HCT116 (cell line): ENCODE measurements around the gene TRAPPC13.

Experiments
- EGR1 ChIP-seq: IDR thresholded peaks from 2 replicates; pipeline ENCODE4 v1.6.1; 2012; ENCODE audit warnings: low read depth
- EZH2 ChIP-seq: fragments of 200-600 bp; sonication (generic); IDR thresholded peaks from 2 replicates; pipeline ENCODE4 v1.6.1; 2017; ENCODE audit warnings: antibody characterized with exemption, mixed run types
- MAX ChIP-seq: IDR thresholded peaks from 2 replicates; pipeline ENCODE4 v1.6.1; 2012
- POLR2A ChIP-seq: IDR thresholded peaks from 2 replicates; pipeline ENCODE4 v1.7.0; 2011; ENCODE audit warnings: borderline replicate concordance; ENCODE audit not compliant: insufficient read depth, insufficient read length; ENCODE audit errors: extremely low read depth
- POLR2AphosphoS5 ChIP-seq: IDR thresholded peaks from 2 replicates; pipeline ENCODE4 v1.6.1; 2011; ENCODE audit warnings: mild to moderate bottlenecking, low read depth, low read length, moderate library complexity
- RAD21 ChIP-seq: IDR thresholded peaks from 2 replicates; pipeline ENCODE4 v1.6.1; 2012; ENCODE audit warnings: low read depth, mild to moderate bottlenecking
- SRF ChIP-seq: IDR thresholded peaks from 2 replicates; pipeline ENCODE4 v1.6.1; 2012; ENCODE audit warnings: low read depth
- YY1 ChIP-seq: IDR thresholded peaks from 2 replicates; pipeline ENCODE4 v1.6.1; 2011; ENCODE audit warnings: low read length, low read depth, moderate library complexity, mild to moderate bottlenecking; ENCODE audit not compliant: insufficient replicate concordance; ENCODE audit errors: extremely low read depth
- TF ChIP-seq, protein P1 (sequence below), 3 experiments: fragments of 200-600 bp in 1 of 3; sonication (generic) in 1 of 3; IDR thresholded peaks in 2 of 3; conservative IDR thresholded peaks in 1 of 3; 2 replicates each; pipeline ENCODE4 v1.5.1; 2012 to 2017; ENCODE audit warnings: low read depth in 2 of 3, low read length in 2 of 3, antibody characterized with exemption in 1 of 3, borderline replicate concordance in 1 of 3, control low read depth in 1 of 3, mild to moderate bottlenecking in 1 of 3, mixed read lengths in 1 of 3, mixed run types in 1 of 3, moderate library complexity in 1 of 3; ENCODE audit not compliant: insufficient read depth in 1 of 3
- TF ChIP-seq, protein P2 (sequence below): IDR thresholded peaks from 2 replicates; pipeline ENCODE4 v1.6.1; 2012; ENCODE audit warnings: low read depth

DNA sequence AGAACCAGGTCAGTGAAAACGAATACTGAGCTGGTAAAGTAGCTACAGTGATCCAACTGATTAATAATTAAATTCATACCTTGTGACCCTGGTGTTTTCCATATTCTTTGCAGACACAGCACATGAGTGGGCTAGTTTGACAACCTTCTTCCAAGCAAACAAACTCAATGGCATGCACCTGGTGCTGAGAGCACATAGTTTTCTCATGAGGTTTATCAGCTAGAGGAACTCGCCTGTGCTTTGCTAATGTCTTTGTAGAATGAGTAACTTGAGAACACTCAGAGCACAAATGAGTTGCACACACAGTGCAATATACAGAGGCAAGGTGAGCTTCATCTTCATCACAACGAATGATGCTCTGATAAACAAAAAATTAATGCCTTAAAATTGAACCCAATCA, 13.3 kb upstream of the TRAPPC13 start:
- TF ChIP-seq, protein P1, sequence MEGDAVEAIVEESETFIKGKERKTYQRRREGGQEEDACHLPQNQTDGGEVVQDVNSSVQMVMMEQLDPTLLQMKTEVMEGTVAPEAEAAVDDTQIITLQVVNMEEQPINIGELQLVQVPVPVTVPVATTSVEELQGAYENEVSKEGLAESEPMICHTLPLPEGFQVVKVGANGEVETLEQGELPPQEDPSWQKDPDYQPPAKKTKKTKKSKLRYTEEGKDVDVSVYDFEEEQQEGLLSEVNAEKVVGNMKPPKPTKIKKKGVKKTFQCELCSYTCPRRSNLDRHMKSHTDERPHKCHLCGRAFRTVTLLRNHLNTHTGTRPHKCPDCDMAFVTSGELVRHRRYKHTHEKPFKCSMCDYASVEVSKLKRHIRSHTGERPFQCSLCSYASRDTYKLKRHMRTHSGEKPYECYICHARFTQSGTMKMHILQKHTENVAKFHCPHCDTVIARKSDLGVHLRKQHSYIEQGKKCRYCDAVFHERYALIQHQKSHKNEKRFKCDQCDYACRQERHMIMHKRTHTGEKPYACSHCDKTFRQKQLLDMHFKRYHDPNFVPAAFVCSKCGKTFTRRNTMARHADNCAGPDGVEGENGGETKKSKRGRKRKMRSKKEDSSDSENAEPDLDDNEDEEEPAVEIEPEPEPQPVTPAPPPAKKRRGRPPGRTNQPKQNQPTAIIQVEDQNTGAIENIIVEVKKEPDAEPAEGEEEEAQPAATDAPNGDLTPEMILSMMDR (IDR thresholded peaks at IDR 0.05 in 2 of 3, conservative IDR thresholded peaks at IDR 0.05 in 1 of 3; ENCODE audit: borderline replicate concordance in 1 of 3, insufficient read depth in 1 of 3, low read depth in 2 of 3, low read length in 2 of 3) = no peak
- TF ChIP-seq, protein P2, sequence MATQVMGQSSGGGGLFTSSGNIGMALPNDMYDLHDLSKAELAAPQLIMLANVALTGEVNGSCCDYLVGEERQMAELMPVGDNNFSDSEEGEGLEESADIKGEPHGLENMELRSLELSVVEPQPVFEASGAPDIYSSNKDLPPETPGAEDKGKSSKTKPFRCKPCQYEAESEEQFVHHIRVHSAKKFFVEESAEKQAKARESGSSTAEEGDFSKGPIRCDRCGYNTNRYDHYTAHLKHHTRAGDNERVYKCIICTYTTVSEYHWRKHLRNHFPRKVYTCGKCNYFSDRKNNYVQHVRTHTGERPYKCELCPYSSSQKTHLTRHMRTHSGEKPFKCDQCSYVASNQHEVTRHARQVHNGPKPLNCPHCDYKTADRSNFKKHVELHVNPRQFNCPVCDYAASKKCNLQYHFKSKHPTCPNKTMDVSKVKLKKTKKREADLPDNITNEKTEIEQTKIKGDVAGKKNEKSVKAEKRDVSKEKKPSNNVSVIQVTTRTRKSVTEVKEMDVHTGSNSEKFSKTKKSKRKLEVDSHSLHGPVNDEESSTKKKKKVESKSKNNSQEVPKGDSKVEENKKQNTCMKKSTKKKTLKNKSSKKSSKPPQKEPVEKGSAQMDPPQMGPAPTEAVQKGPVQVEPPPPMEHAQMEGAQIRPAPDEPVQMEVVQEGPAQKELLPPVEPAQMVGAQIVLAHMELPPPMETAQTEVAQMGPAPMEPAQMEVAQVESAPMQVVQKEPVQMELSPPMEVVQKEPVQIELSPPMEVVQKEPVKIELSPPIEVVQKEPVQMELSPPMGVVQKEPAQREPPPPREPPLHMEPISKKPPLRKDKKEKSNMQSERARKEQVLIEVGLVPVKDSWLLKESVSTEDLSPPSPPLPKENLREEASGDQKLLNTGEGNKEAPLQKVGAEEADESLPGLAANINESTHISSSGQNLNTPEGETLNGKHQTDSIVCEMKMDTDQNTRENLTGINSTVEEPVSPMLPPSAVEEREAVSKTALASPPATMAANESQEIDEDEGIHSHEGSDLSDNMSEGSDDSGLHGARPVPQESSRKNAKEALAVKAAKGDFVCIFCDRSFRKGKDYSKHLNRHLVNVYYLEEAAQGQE = no peak
- TF ChIP-seq MAX (no peak), EZH2 (no peak), SRF (no peak), POLR2A (no peak), YY1 (no peak), POLR2AphosphoS5 (no peak), RAD21 (no peak), EGR1 (no peak)
